HCT116 (cell line): ENCODE results near the gene DDX54. TPM values are rescaled to one million over a fixed set of nuclear protein-coding genes. Genes with fewer than 3 reads are reported as not detected.

ENCODE experiments used
- ATAC-seq: fragments of 200-7000 bp; cut with Tn5 transposase; 2 replicates; pipeline ENCODE4 v1.9.1; 2020; ENCODE audit warnings: mild to moderate bottlenecking, moderate library complexity
- BruUV-seq: library from RNA; stranded (reverse); fragments of 400-500 nt; replicated peaks from 2 replicates; lab custom pipeline; 2021; lab: Mats Ljungman, UMichigan
- CTCF ChIA-PET: fragments of 300-600 bp; sonication (Branson Sonifier 250); formaldehyde crosslinking; loops from one replicate; lab custom pipeline; 2021; ENCODE audit warnings: antibody characterized with exemption; lab: Charles Lee
- POLR2A ChIA-PET: fragments of 300-600, 350-600 bp; sonication (Branson Sonifier 250); formaldehyde crosslinking; loops from one replicate; lab custom pipeline; 2021; ENCODE audit warnings: antibody characterized with exemption; lab: Charles Lee
- RAD21 ChIA-PET, 2 experiments: fragments of 300-600 bp; sonication (Branson Sonifier 250); formaldehyde crosslinking; loops; one replicate each; lab custom pipeline; 2023; ENCODE audit warnings: low total read pairs in 2 of 2; ENCODE audit not compliant: uncharacterized antibody in 2 of 2, unreplicated experiment in 2 of 2, low non-redundant PET in 1 of 2; lab: Charles Lee
- DNase-seq: peaks from one replicate; pipeline ENCODE4 v3.0.0-alpha.2; 2010; ENCODE audit warnings: low read depth, low spot score
- H2AFZ ChIP-seq: fragments of 200-600 bp; shearing (Covaris generic), sonication (generic); 2 replicates; pipeline ENCODE4 v1.6.1; 2017; ENCODE audit warnings: low read depth, mixed run types, mixed read lengths, antibody characterized with exemption, low read length; ENCODE audit not compliant: poor library complexity, severe bottlenecking
- H3K27ac ChIP-seq: 2 replicates; pipeline ENCODE4 v1.5.1; 2012; ENCODE audit warnings: low read depth, low read length
- H3K27me3 ChIP-seq: fragments of 200-600 bp; sonication (generic); 2 replicates; pipeline ENCODE4 v1.6.1; 2016; ENCODE audit warnings: mixed run types, low read length, mixed read lengths; ENCODE audit not compliant: insufficient read depth
- H3K36me3 ChIP-seq, 2 experiments: fragments of 200-500 bp in 1 of 2; fragments of 200-600 bp in 1 of 2; sonication (Bioruptor generic) in 1 of 2; sonication (generic) in 1 of 2; 2 replicates each; pipeline versions ENCODE4 v1.5.1 to v1.6.1; 2014 to 2016; ENCODE audit warnings: low read length in 2 of 2, inconsistent platforms in 1 of 2, mixed read lengths in 1 of 2, mixed run types in 1 of 2; ENCODE audit not compliant: insufficient read depth in 2 of 2, control insufficient read depth in 1 of 2
- H3K4me1 ChIP-seq, 2 experiments: fragments of 200-600 bp in 1 of 2; sonication (generic) in 1 of 2; 2 replicates each; pipeline versions ENCODE4 v1.5.1 to v1.6.1; 2012 to 2017; ENCODE audit warnings: low read length in 2 of 2, inconsistent platforms in 1 of 2, mild to moderate bottlenecking in 1 of 2, mixed read lengths in 1 of 2, mixed run types in 1 of 2, moderate library complexity in 1 of 2; ENCODE audit not compliant: insufficient read depth in 2 of 2, control insufficient read depth in 1 of 2
- H3K4me2 ChIP-seq: fragments of 200-600 bp; sonication (generic); 2 replicates; pipeline ENCODE4 v1.6.1; 2017; ENCODE audit warnings: mixed run types, low read length, mixed read lengths
- H3K4me3 ChIP-seq, 2 experiments: fragments of 200-600 bp in 1 of 2; sonication (generic) in 1 of 2; replicated peaks in 1 of 2; 2 replicates each; pipeline ENCODE4 v1.5.1; 2011 to 2016; ENCODE audit warnings: low read length in 2 of 2, control low read depth in 1 of 2, low read depth in 1 of 2, mild to moderate bottlenecking in 1 of 2, mixed read lengths in 1 of 2, mixed run types in 1 of 2
- H3K79me2 ChIP-seq: fragments of 200-600 bp; sonication (generic); 2 replicates; pipeline ENCODE4 v1.6.1; 2017; ENCODE audit warnings: mild to moderate bottlenecking, mixed run types, low read length, moderate library complexity, mixed read lengths; ENCODE audit not compliant: insufficient read depth
- H3K9ac ChIP-seq: fragments of 200-600 bp; sonication (generic); 2 replicates; pipeline ENCODE4 v1.6.1; 2016; ENCODE audit warnings: low read length, mixed read lengths
- H3K9me2 ChIP-seq: fragments of 200-600 bp; sonication (generic), shearing (Covaris generic); 2 replicates; pipeline ENCODE4 v1.6.1; 2017; ENCODE audit warnings: mixed run types, mild to moderate bottlenecking, moderate library complexity; ENCODE audit not compliant: insufficient read depth
- H3K9me3 ChIP-seq, 2 experiments: fragments of 200-500 bp in 1 of 2; fragments of 200-600 bp in 1 of 2; sonication (Bioruptor generic) in 1 of 2; sonication (generic) in 1 of 2; 2 replicates each; pipeline ENCODE4 v1.6.1; 2014 to 2017; ENCODE audit warnings: low read length in 2 of 2, mixed read lengths in 2 of 2, inconsistent platforms in 1 of 2, low read depth in 1 of 2, mild to moderate bottlenecking in 1 of 2, mixed run types in 1 of 2, moderate library complexity in 1 of 2; ENCODE audit not compliant: control insufficient read depth in 1 of 2, insufficient read depth in 1 of 2
- H4K20me1 ChIP-seq: fragments of 200-600 bp; sonication (generic), shearing (Covaris generic); 2 replicates; pipeline ENCODE4 v1.6.1; 2017; ENCODE audit warnings: mixed run types, mild to moderate bottlenecking, moderate library complexity; ENCODE audit not compliant: insufficient read depth
- CBX3 ChIP-seq: IDR thresholded peaks from 2 replicates; pipeline ENCODE4 v1.6.1; 2012; ENCODE audit warnings: low read depth
- CEBPB ChIP-seq: IDR thresholded peaks from 2 replicates; pipeline ENCODE4 v1.6.1; 2012; ENCODE audit warnings: low read depth
- CTCF ChIP-seq, 3 experiments: fragments of 200-600 bp in 1 of 3; sonication (generic) in 1 of 3; IDR thresholded peaks in 2 of 3; conservative IDR thresholded peaks in 1 of 3; 2 replicates each; pipeline ENCODE4 v1.5.1; 2012 to 2017; ENCODE audit warnings: low read depth in 2 of 3, low read length in 2 of 3, antibody characterized with exemption in 1 of 3, borderline replicate concordance in 1 of 3, control low read depth in 1 of 3, mild to moderate bottlenecking in 1 of 3, mixed read lengths in 1 of 3, mixed run types in 1 of 3, moderate library complexity in 1 of 3; ENCODE audit not compliant: insufficient read depth in 1 of 3
- ELF1 ChIP-seq: IDR thresholded peaks from 2 replicates; pipeline ENCODE4 v1.6.1; 2012; ENCODE audit warnings: low read depth, borderline replicate concordance
- EZH2 ChIP-seq: fragments of 200-600 bp; sonication (generic); IDR thresholded peaks from 2 replicates; pipeline ENCODE4 v1.6.1; 2017; ENCODE audit warnings: antibody characterized with exemption, mixed run types
- FOSL1 ChIP-seq: IDR thresholded peaks from 2 replicates; pipeline ENCODE4 v1.6.1; 2012; ENCODE audit warnings: low read depth
- JUND ChIP-seq: IDR thresholded peaks from 2 replicates; pipeline ENCODE4 v1.6.1; 2012
- MAX ChIP-seq: IDR thresholded peaks from 2 replicates; pipeline ENCODE4 v1.6.1; 2012
- POLR2A ChIP-seq: IDR thresholded peaks from 2 replicates; pipeline ENCODE4 v1.7.0; 2011; ENCODE audit warnings: borderline replicate concordance; ENCODE audit not compliant: insufficient read depth, insufficient read length; ENCODE audit errors: extremely low read depth
- POLR2AphosphoS5 ChIP-seq: IDR thresholded peaks from 2 replicates; pipeline ENCODE4 v1.6.1; 2011; ENCODE audit warnings: mild to moderate bottlenecking, low read depth, low read length, moderate library complexity
- RAD21 ChIP-seq: IDR thresholded peaks from 2 replicates; pipeline ENCODE4 v1.6.1; 2012; ENCODE audit warnings: low read depth, mild to moderate bottlenecking
- REST ChIP-seq: IDR thresholded peaks from 2 replicates; pipeline ENCODE4 v1.6.1; 2012; ENCODE audit warnings: low read depth
- SIN3A ChIP-seq: IDR thresholded peaks from 2 replicates; pipeline ENCODE4 v1.6.1; 2012; ENCODE audit warnings: low read depth
- SP1 ChIP-seq: IDR thresholded peaks from 2 replicates; pipeline ENCODE4 v1.6.1; 2012; ENCODE audit warnings: low read depth
- SRF ChIP-seq: IDR thresholded peaks from 2 replicates; pipeline ENCODE4 v1.6.1; 2012; ENCODE audit warnings: low read depth
- TCF7L2 ChIP-seq: IDR thresholded peaks from 2 replicates; pipeline ENCODE4 v1.7.0; 2011; ENCODE audit warnings: borderline replicate concordance, inconsistent platforms; ENCODE audit not compliant: insufficient read depth, insufficient read length; ENCODE audit errors: extremely low read depth
- YY1 ChIP-seq: IDR thresholded peaks from 2 replicates; pipeline ENCODE4 v1.6.1; 2011; ENCODE audit warnings: low read length, low read depth, moderate library complexity, mild to moderate bottlenecking; ENCODE audit not compliant: insufficient replicate concordance; ENCODE audit errors: extremely low read depth
- ZNF274 ChIP-seq: fragments of 200-500 bp; sonication (Bioruptor generic); IDR thresholded peaks from 2 replicates; pipeline ENCODE4 v1.6.1; 2014; ENCODE audit warnings: mild to moderate bottlenecking, low read depth, low read length, inconsistent platforms
- intact Hi-C: fragments of 100-400 bp; cut with micrococcal nuclease; formaldehyde crosslinking; loops from 2 replicates; pipeline ENCODE4 v1.10.0; 2022
- total RNA-seq: library from RNA; stranded (reverse); gene quantifications from one replicate; pipeline ENCODE4 v1.2.1, GENCODE V29; 2021; ENCODE audit not compliant: unreplicated experiment

Gene DDX54
- total RNA-seq, 1 experiment from 2014 or later = 110 TPM

GRCh38 chr12:113133666-113134065 lies 51.6 kb downstream of the DDX54 start (continued):
- TF ChIP-seq TCF7L2 (no peak), CEBPB (no peak), REST (no peak), SRF (no peak), SIN3A (no peak), CBX3 (no peak)

GRCh38 chr12:113133036-113133435 lies 52.2 kb downstream of the DDX54 start:
- H3K36me3 ChIP-seq = no peaks in the 10 kb centered on the region
- DNase-seq = no peak
- no peak overlapping the region for H3K4me3 ChIP-seq
- no peak overlapping the region for H3K9ac ChIP-seq
- no peak overlapping the region for H3K4me2 ChIP-seq
- BruUV-seq = no TSS peak
- H3K27ac ChIP-seq = no peak overlapping the region
- H3K9me3 ChIP-seq = no peaks in the 10 kb centered on the region
- RAD21 ChIA-PET = no interaction called here
- TF ChIP-seq TCF7L2 = no peak
- no peak for TF ChIP-seq YY1
- no peak for TF ChIP-seq EZH2
- TF ChIP-seq MAX = no peak
- TF ChIP-seq ZNF274 = no peak
- no peak for TF ChIP-seq ELF1
- no peak for TF ChIP-seq SIN3A
- no peak for TF ChIP-seq RAD21
- TF ChIP-seq CTCF (IDR thresholded peaks at IDR 0.05 in 2 of 3, conservative IDR thresholded peaks at IDR 0.05 in 1 of 3; ENCODE audit: borderline replicate concordance in 1 of 3, insufficient read depth in 1 of 3, low read depth in 2 of 3, low read length in 2 of 3) = no peak
- no peak for TF ChIP-seq CEBPB
- TF ChIP-seq POLR2A = no peak
- no peak for TF ChIP-seq POLR2AphosphoS5
- no peak for TF ChIP-seq SP1
- no peak for TF ChIP-seq CBX3
- TF ChIP-seq FOSL1 = no peak
- no peak for TF ChIP-seq SRF
- no peak for TF ChIP-seq JUND
- TF ChIP-seq, all 23 proteins: peak for 0
- intact Hi-C loops = no loop called here
- no peaks in the 10 kb centered on the region for H3K9me2 ChIP-seq
- no peak for ATAC-seq
- ChIA-PET POLR2A (no interaction called here), CTCF (no interaction called here)
- H3K79me2 ChIP-seq = peaks cover 12% of the 10 kb centered on the region; the same call in 1 of the 2 replicates
- H4K20me1 ChIP-seq = no peaks in the 10 kb centered on the region
- H3K4me1 ChIP-seq = peaks cover 13 to 34% of the 10 kb centered on the region in 2 experiments
- H3K27me3 ChIP-seq = no peaks in the 10 kb centered on the region
- H2AFZ ChIP-seq = no peak overlapping the region
